Hair follicular keratinocyte (primary cell): ENCODE measurements around the gene HERC5. TPM values are rescaled to one million over a fixed set of nuclear protein-coding genes. Genes with fewer than 3 reads are reported as not detected.

ENCODE experiments used
- total RNA-seq: library from RNA; depleted of rRNA; stranded (reverse); fragments of >200 nt; gene quantifications from 2 replicates; pipeline ENCODE4 v1.2.3, GENCODE V29; 2015

The HERC5 gene
- total RNA-seq: 1.6 and 2.4 TPM in 2 replicates

DNA sequence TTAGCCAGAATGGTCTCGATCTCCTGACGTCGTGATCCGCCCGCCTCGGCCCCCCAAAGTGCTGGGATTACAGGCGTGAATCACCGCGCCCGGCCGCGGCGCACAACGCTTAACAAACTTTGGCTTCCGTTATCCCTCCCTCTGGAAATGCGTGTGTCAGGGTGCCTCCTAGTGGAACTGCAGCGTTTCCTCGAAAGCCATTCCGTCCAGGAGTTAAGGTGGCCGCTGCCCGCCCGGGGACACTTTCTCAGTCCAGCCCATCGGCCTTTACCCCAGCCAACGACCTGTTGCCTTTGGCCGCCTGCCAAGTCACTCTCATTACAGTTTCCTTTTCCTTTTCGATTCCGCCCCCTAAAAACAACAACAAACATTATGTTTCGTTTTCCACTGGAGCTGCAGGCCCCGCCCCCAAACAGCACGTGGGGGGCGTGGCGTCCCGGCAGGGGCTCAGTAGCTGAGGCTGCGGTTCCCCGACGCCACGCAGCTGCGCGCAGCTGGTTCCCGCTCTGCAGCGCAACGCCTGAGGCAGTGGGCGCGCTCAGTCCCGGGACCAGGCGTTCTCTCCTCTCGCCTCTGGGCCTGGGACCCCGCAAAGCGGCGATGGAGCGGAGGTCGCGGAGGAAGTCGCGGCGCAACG is at the start of gene HERC5:
TSS of gene HERC5 (plus strand) at position 450 of the 637 bp plus-strand sequence. CDS start at position 601, 151 bp downstream.

DNA sequence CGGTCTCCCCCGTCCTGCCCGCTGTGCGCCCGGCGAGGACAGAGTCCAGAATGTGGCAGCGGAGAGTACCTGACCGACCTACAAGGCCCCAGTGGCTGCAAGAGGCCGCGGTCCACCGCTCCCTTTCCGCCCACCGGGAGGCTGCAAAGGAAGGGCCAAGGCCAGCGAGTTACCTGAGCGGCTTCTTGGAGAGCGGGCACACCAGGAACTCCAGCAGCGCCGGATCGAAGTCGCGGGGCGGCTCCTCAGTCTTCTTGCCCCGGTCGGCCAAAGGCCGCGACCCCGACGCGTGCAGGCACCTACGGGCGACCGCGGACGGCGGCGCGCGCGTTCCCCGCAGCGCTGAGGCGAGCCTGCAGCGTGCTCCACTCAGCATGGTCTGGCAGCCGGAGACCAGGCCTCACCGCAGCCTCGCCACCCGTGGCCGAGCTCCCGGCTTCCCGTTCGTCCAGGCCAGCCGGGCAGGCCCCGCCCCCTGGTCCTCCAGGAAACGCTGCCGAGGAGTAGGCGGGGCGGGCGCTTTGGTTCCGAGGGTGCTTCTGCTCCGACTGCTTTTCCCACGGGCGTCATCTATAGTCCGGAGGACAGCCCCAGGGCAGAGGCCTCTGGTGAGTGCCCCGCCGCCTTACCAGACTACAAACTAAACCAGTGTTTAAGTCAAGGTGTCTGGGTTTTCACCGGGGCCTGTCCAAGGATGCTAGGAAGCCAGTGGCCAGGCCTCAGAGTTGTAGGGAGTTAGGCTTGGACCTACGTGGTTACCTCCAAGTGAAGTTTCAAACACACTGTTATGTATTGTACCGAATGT is 66.6 kb downstream of the HERC5 start, which contains the start of gene PYURF:
TSS of gene PYURF (minus strand) at position 452 of the 805 bp plus-strand sequence. CDS start at position 376, 76 bp downstream.

Other genes with a start within 250 kb of the HERC5 start
- 9.9 and 14.2 TPM in 2 replicates for gene PPM1K, start 172.6 kb upstream of the HERC5 start, total RNA-seq
- gene HERC6, start 78.3 kb upstream of the HERC5 start, total RNA-seq: 4.5 and 4.9 TPM in 2 replicates
- gene PYURF, start 66.7 kb downstream of the HERC5 start, total RNA-seq: 59.6 and 83.4 TPM in 2 replicates
- gene HERC3, start 135.4 kb downstream of the HERC5 start, total RNA-seq: 15.3 and 20.8 TPM in 2 replicates
- gene NAP1L5, start 240.7 kb downstream of the HERC5 start, total RNA-seq: 0.70 and 1.6 TPM in 2 replicates